OCI-LY7 (cell line): ENCODE data around the gene PLCB1. TPM values are rescaled to one million over a fixed set of nuclear protein-coding genes. Genes with fewer than 3 reads are reported as not detected.

Experiments
- BruUV-seq: library from RNA; stranded (reverse); fragments of 400-500 nt; replicated peaks from 2 replicates; lab custom pipeline; 2021; lab: Mats Ljungman, UMichigan
- CTCF ChIA-PET: fragments of 300-600 bp; sonication (Branson Sonifier 250); formaldehyde crosslinking; loops from one replicate; lab custom pipeline; 2022; ENCODE audit warnings: antibody characterized with exemption; ENCODE audit not compliant: unreplicated experiment; lab: Charles Lee
- POLR2A ChIA-PET: fragments of 300-600 bp; sonication (Branson Sonifier 250); formaldehyde crosslinking; loops from one replicate; lab custom pipeline; 2022; ENCODE audit warnings: antibody characterized with exemption; lab: Charles Lee
- DNase-seq: peaks from one replicate; pipeline ENCODE4 v3.0.0-alpha.2; 2015; ENCODE audit warnings: low spot score
- H2AFZ ChIP-seq: fragments of 200-600 bp; sonication (generic), shearing (Covaris generic); 2 replicates; pipeline ENCODE4 v1.6.1; 2014; ENCODE audit warnings: mild to moderate bottlenecking, antibody characterized with exemption, low read length, moderate library complexity
- H3K27ac ChIP-seq: fragments of 200-600 bp; sonication (generic); 2 replicates; pipeline ENCODE4 v1.5.1; 2014; ENCODE audit warnings: mixed run types, low read depth, mild to moderate bottlenecking, moderate library complexity, low read length, inconsistent platforms; ENCODE audit not compliant: poor library complexity, severe bottlenecking
- H3K36me3 ChIP-seq: fragments of 200-600 bp; sonication (generic); 2 replicates; pipeline ENCODE4 v1.6.1; 2014; ENCODE audit warnings: mild to moderate bottlenecking, antibody characterized with exemption, low read length, moderate library complexity, mixed read lengths; ENCODE audit not compliant: insufficient read depth
- H3K4me1 ChIP-seq: fragments of 200-600 bp; sonication (generic); 2 replicates; pipeline ENCODE4 v1.5.1; 2014; ENCODE audit warnings: mild to moderate bottlenecking, low read length; ENCODE audit not compliant: insufficient read depth, poor library complexity, severe bottlenecking
- H3K4me2 ChIP-seq: fragments of 200-600 bp; sonication (generic); 2 replicates; pipeline ENCODE4 v1.6.1; 2014; ENCODE audit warnings: mild to moderate bottlenecking, low read length
- H3K4me3 ChIP-seq: fragments of 200-600 bp; sonication (generic); 2 replicates; pipeline ENCODE4 v1.5.1; 2014; ENCODE audit warnings: mild to moderate bottlenecking, low read depth, low read length; ENCODE audit not compliant: poor library complexity, severe bottlenecking
- H3K79me2 ChIP-seq: fragments of 200-600 bp; sonication (generic); 2 replicates; pipeline ENCODE4 v1.6.1; 2016; ENCODE audit warnings: low read depth, mild to moderate bottlenecking, low read length, moderate library complexity, mixed read lengths; ENCODE audit not compliant: insufficient read depth
- H3K9me2 ChIP-seq: fragments of 200-600 bp; sonication (generic); 2 replicates; pipeline ENCODE4 v1.6.1; 2016; ENCODE audit warnings: mild to moderate bottlenecking, low read length, mixed read lengths; ENCODE audit not compliant: insufficient read depth
- H3K9me3 ChIP-seq: fragments of 200-600 bp; sonication (generic); 2 replicates; pipeline ENCODE4 v1.6.1; 2014; ENCODE audit warnings: mild to moderate bottlenecking, mixed run types, low read length, mixed read lengths
- H4K20me1 ChIP-seq: fragments of 200-600 bp; sonication (generic); 2 replicates; pipeline ENCODE4 v1.6.1; 2014; ENCODE audit warnings: mild to moderate bottlenecking, antibody characterized with exemption, low read length, moderate library complexity, mixed read lengths; ENCODE audit not compliant: insufficient read depth
- EZH2phosphoT487 ChIP-seq: fragments of 200-600 bp; sonication (generic); IDR thresholded peaks from 2 replicates; pipeline ENCODE4 v1.6.1; 2018; ENCODE audit warnings: low read depth, borderline replicate concordance, mild to moderate bottlenecking, mixed run types, antibody characterized with exemption, low read length, moderate library complexity, mixed read lengths
- intact Hi-C: fragments of 100-400 bp; cut with micrococcal nuclease; formaldehyde crosslinking; loops from one replicate; pipeline ENCODE4 v1.10.0; 2022; ENCODE audit not compliant: unreplicated experiment
- total RNA-seq, 2 experiments: library from RNA; depleted of rRNA in 1 of 2; stranded (reverse); fragments of >200 nt in 1 of 2; shearing (Covaris generic) in 1 of 2; gene quantifications; 2 replicates each; pipeline ENCODE4 v1.2.3, GENCODE V29; 2014 to 2022
- TF ChIP-seq, protein P1 (sequence below): fragments of 200-600 bp; sonication (generic); conservative IDR thresholded peaks from 2 replicates; pipeline ENCODE4 v1.5.1; 2014; ENCODE audit warnings: mild to moderate bottlenecking, antibody characterized with exemption, low read length, moderate library complexity, mixed read lengths

The PLCB1 gene
- total RNA-seq, 2 experiments from 2014 or later, result 14.6 to 30.5 TPM

- ChIA-PET POLR2A (interaction anchor here (0.6 to 1.4 kb wide), 5 partner anchors 9 to 215 kb away, joined by 3 to 5 read pairs (median 3); no protein-coding TSS in a partner anchor), CTCF (no interaction called here)
- H3K4me2 ChIP-seq, result peak overlapping the region; percentile 78
- peak; percentile 45 for DNase-seq
- BruUV-seq, result no TSS peak
- TF ChIP-seq, protein P1, sequence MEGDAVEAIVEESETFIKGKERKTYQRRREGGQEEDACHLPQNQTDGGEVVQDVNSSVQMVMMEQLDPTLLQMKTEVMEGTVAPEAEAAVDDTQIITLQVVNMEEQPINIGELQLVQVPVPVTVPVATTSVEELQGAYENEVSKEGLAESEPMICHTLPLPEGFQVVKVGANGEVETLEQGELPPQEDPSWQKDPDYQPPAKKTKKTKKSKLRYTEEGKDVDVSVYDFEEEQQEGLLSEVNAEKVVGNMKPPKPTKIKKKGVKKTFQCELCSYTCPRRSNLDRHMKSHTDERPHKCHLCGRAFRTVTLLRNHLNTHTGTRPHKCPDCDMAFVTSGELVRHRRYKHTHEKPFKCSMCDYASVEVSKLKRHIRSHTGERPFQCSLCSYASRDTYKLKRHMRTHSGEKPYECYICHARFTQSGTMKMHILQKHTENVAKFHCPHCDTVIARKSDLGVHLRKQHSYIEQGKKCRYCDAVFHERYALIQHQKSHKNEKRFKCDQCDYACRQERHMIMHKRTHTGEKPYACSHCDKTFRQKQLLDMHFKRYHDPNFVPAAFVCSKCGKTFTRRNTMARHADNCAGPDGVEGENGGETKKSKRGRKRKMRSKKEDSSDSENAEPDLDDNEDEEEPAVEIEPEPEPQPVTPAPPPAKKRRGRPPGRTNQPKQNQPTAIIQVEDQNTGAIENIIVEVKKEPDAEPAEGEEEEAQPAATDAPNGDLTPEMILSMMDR, result no peak
- TF ChIP-seq EZH2phosphoT487, result no peak
- intact Hi-C loops, result loop anchor here (5.0 to 10.0 kb wide), 2 partner anchors 59 to 197 kb away; no protein-coding TSS in a partner anchor
- H3K9me3 ChIP-seq, result peaks cover 5% of the 10 kb centered on the region; the same call in 1 of the 2 replicates
- H4K20me1 ChIP-seq, result no peaks in the 10 kb centered on the region
- peak overlapping the region; percentile 77 for H3K27ac ChIP-seq
- H3K4me3 ChIP-seq, result peak overlapping the region; percentile 58
- peak overlapping the region; percentile 95; the same call in 1 of the 2 replicates for H2AFZ ChIP-seq
- no peaks in the 10 kb centered on the region for H3K9me2 ChIP-seq
- H3K79me2 ChIP-seq, result no peaks in the 10 kb centered on the region
- peaks cover 34% of the 10 kb centered on the region for H3K4me1 ChIP-seq
- no peaks in the 10 kb centered on the region for H3K36me3 ChIP-seq
These were observed 469.5 kb downstream of the PLCB1 start for GRCh38 chr20:8601542-8601912.

DNA sequence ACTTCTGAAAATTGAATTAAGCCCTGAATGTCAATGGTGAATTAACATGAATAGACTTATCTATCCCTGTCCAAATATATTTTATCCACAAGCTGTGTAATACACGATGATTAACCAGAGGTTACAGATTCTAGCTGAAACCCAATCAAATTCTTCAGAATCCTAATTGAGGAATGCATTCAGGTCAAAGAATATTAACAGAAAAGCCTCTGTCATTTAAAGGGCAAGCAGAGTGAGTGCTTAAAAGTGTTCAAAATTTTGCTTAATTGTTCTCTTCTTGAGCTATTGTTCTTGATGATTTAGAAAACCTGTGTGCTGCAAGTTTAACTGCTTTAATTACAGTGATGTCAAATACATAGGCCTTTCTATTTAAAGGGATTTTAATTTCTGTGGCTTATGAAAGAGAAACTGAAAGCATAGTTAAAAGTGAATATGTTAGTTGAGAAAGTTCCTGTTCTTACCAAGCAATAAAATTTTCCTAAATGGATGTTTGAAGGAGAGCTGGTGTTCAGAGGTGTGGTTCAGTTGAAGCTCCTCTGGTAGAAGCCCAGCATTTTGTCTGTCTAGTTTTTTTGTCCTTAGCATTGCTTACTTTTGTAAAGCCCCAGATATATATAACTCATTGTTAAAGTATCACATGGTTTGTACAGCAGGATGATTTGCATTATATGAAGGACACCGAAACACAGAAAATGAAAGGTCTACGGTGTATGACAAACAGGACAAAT is 470.5 kb downstream of the PLCB1 start:
- Histone ChIP-seq H3K9me3 (peaks cover 5% of the 10 kb centered on the region; the same call in 1 of the 2 replicates), H3K4me2 (peak overlapping the region; percentile 78), H3K9me2 (no peaks in the 10 kb centered on the region), H3K4me3 (peak overlapping the region; percentile 58), H4K20me1 (no peaks in the 10 kb centered on the region), H2AFZ (peak overlapping the region; percentile 95), H3K79me2 (no peaks in the 10 kb centered on the region), H3K27ac (peak overlapping the region; percentile 77), H3K4me1 (peaks cover 34% of the 10 kb centered on the region), H3K36me3 (no peaks in the 10 kb centered on the region)
- ChIA-PET CTCF (no interaction called here), POLR2A (interaction anchor here (0.7 to 1.4 kb wide), 7 partner anchors 12 to 216 kb away, joined by 3 to 4 read pairs (median 4); no protein-coding TSS in a partner anchor)
- intact Hi-C loops, result loop anchor here (5.0 to 10.0 kb wide), 2 partner anchors 60 to 198 kb away; no protein-coding TSS in a partner anchor
- BruUV-seq, result no TSS peak
- TF ChIP-seq, protein P1, result no peak
- no peak for TF ChIP-seq EZH2phosphoT487
- peak; percentile 56 for DNase-seq
